ENCODE results near the gene UBE2E3. TPM values are rescaled to one million over a fixed set of nuclear protein-coding genes. Genes with fewer than 3 reads are reported as not detected.

UBE2E3 gene
- total and polyA plus RNA-seq, 2 experiments from 2014 or later: 111 to 112 TPM

DNA sequence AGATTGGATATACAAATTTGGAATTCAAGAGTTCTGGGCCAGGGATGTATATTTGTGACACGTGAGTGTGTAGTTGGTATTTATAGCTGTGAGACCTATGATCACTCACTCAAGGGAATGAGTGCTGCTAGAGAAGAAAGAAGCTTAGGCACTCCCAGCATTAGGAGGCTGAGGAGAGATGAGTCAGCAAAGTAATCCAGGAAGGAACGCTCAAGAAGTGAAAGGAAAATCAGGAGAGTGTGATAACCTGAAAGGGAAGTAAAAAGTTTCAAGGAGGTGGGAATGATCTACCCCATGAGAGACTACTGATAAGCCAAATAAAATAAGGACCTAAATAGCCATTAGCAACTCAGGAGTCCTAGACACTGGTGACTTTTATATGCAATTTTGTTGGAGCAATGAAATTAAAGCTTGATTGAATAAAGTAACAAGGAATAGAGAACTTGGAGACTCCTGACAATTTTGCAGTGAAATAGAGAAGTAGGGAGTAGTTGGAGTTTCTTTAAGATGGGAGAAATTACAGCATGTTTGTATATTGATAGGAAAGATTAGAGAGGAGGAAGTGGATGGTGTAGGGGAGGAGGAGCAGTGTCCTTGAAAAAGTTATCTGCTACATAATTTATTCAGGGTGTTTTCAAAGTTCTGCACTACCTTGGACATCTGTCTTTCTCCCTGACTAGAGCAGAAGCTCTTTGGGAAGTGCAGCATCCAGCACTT lies 89.9 kb downstream of the UBE2E3 start:
- no peaks in the 10 kb centered on the region for H3K27me3 ChIP-seq (ENCODE audit: insufficient read depth)
- H3K4me2 ChIP-seq: no peak overlapping the region
- Mint-ChIP-seq H3K27ac (no peak overlapping the region), H3K9me3 (no peaks in the 10 kb centered on the region), H3K4me3 (no peak overlapping the region), H3K36me3 (ENCODE audit: low read depth) (no peaks in the 10 kb centered on the region), H3K27me3 (ENCODE audit: insufficient read depth, low read depth, poor library complexity) (no peaks in the 10 kb centered on the region), H3K4me1 (peaks cover 14% of the 10 kb centered on the region; the same call in 2 of the 3 replicates)
- H3K27ac ChIP-seq (ENCODE audit: low read depth): no peak overlapping the region
- H3K4me3 ChIP-seq: no peak overlapping the region
- TF ChIP-seq CREB1 (CRISPR knock-in tag; IDR thresholded peaks at IDR 0.05; ENCODE audit: low read depth): no peak
- TF ChIP-seq, protein P1, sequence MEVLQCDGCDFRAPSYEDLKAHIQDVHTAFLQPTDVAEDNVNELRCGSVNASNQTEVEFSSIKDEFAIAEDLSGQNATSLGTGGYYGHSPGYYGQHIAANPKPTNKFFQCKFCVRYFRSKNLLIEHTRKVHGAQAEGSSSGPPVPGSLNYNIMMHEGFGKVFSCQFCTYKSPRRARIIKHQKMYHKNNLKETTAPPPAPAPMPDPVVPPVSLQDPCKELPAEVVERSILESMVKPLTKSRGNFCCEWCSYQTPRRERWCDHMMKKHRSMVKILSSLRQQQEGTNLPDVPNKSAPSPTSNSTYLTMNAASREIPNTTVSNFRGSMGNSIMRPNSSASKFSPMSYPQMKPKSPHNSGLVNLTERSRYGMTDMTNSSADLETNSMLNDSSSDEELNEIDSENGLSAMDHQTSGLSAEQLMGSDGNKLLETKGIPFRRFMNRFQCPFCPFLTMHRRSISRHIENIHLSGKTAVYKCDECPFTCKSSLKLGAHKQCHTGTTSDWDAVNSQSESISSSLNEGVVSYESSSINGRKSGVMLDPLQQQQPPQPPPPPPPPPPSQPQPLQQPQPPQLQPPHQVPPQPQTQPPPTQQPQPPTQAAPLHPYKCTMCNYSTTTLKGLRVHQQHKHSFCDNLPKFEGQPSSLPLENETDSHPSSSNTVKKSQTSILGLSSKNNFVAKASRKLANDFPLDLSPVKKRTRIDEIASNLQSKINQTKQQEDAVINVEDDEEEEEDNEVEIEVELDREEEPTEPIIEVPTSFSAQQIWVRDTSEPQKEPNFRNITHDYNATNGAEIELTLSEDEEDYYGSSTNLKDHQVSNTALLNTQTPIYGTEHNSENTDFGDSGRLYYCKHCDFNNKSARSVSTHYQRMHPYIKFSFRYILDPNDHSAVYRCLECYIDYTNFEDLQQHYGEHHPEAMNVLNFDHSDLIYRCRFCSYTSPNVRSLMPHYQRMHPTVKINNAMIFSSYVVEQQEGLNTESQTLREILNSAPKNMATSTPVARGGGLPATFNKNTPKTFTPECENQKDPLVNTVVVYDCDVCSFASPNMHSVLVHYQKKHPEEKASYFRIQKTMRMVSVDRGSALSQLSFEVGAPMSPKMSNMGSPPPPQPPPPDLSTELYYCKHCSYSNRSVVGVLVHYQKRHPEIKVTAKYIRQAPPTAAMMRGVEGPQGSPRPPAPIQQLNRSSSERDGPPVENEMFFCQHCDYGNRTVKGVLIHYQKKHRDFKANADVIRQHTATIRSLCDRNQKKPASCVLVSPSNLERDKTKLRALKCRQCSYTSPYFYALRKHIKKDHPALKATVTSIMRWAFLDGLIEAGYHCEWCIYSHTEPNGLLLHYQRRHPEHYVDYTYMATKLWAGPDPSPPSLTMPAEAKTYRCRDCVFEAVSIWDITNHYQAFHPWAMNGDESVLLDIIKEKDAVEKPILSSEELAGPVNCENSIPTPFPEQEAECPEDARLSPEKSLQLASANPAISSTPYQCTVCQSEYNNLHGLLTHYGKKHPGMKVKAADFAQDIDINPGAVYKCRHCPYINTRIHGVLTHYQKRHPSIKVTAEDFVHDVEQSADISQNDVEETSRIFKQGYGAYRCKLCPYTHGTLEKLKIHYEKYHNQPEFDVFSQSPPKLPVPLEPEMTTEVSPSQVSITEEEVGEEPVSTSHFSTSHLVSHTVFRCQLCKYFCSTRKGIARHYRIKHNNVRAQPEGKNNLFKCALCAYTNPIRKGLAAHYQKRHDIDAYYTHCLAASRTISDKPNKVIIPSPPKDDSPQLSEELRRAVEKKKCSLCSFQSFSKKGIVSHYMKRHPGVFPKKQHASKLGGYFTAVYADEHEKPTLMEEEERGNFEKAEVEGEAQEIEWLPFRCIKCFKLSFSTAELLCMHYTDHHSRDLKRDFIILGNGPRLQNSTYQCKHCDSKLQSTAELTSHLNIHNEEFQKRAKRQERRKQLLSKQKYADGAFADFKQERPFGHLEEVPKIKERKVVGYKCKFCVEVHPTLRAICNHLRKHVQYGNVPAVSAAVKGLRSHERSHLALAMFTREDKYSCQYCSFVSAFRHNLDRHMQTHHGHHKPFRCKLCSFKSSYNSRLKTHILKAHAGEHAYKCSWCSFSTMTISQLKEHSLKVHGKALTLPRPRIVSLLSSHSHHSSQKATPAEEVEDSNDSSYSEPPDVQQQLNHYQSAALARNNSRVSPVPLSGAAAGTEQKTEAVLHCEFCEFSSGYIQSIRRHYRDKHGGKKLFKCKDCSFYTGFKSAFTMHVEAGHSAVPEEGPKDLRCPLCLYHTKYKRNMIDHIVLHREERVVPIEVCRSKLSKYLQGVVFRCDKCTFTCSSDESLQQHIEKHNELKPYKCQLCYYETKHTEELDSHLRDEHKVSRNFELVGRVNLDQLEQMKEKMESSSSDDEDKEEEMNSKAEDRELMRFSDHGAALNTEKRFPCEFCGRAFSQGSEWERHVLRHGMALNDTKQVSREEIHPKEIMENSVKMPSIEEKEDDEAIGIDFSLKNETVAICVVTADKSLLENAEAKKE (CRISPR knock-in tag; IDR thresholded peaks at IDR 0.05): no peak
- TF ChIP-seq JUNB (IDR thresholded peaks at IDR 0.05; ENCODE audit: unreplicated experiment): no peak
- no peak for TF ChIP-seq STAT1 (IDR thresholded peaks at IDR 0.05; ENCODE audit: unreplicated experiment)
- TF ChIP-seq ZNF114 (CRISPR knock-in tag; IDR thresholded peaks at IDR 0.05): no peak
- no peak for TF ChIP-seq ZNF331 (CRISPR knock-in tag; IDR thresholded peaks at IDR 0.05; ENCODE audit: low read depth)
- no peak for TF ChIP-seq POLR2AphosphoS5 (IDR thresholded peaks at IDR 0.05; ENCODE audit: low read depth)
- TF ChIP-seq EZH2 (IDR thresholded peaks at IDR 0.05; ENCODE audit: low read depth, unreplicated experiment): no peak
- TF ChIP-seq EZH2phosphoT487 (IDR thresholded peaks at IDR 0.05; ENCODE audit: unreplicated experiment): no peak
- TF ChIP-seq, protein P2, sequence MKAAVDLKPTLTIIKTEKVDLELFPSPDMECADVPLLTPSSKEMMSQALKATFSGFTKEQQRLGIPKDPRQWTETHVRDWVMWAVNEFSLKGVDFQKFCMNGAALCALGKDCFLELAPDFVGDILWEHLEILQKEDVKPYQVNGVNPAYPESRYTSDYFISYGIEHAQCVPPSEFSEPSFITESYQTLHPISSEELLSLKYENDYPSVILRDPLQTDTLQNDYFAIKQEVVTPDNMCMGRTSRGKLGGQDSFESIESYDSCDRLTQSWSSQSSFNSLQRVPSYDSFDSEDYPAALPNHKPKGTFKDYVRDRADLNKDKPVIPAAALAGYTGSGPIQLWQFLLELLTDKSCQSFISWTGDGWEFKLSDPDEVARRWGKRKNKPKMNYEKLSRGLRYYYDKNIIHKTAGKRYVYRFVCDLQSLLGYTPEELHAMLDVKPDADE (IDR thresholded peaks at IDR 0.05): no peak
- no peak for TF ChIP-seq NANOG (IDR thresholded peaks at IDR 0.05; ENCODE audit: borderline replicate concordance)
- TF ChIP-seq, protein P3, sequence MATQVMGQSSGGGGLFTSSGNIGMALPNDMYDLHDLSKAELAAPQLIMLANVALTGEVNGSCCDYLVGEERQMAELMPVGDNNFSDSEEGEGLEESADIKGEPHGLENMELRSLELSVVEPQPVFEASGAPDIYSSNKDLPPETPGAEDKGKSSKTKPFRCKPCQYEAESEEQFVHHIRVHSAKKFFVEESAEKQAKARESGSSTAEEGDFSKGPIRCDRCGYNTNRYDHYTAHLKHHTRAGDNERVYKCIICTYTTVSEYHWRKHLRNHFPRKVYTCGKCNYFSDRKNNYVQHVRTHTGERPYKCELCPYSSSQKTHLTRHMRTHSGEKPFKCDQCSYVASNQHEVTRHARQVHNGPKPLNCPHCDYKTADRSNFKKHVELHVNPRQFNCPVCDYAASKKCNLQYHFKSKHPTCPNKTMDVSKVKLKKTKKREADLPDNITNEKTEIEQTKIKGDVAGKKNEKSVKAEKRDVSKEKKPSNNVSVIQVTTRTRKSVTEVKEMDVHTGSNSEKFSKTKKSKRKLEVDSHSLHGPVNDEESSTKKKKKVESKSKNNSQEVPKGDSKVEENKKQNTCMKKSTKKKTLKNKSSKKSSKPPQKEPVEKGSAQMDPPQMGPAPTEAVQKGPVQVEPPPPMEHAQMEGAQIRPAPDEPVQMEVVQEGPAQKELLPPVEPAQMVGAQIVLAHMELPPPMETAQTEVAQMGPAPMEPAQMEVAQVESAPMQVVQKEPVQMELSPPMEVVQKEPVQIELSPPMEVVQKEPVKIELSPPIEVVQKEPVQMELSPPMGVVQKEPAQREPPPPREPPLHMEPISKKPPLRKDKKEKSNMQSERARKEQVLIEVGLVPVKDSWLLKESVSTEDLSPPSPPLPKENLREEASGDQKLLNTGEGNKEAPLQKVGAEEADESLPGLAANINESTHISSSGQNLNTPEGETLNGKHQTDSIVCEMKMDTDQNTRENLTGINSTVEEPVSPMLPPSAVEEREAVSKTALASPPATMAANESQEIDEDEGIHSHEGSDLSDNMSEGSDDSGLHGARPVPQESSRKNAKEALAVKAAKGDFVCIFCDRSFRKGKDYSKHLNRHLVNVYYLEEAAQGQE (IDR thresholded peaks at IDR 0.05; ENCODE audit: unreplicated experiment): no peak
- TF ChIP-seq, protein P4, sequence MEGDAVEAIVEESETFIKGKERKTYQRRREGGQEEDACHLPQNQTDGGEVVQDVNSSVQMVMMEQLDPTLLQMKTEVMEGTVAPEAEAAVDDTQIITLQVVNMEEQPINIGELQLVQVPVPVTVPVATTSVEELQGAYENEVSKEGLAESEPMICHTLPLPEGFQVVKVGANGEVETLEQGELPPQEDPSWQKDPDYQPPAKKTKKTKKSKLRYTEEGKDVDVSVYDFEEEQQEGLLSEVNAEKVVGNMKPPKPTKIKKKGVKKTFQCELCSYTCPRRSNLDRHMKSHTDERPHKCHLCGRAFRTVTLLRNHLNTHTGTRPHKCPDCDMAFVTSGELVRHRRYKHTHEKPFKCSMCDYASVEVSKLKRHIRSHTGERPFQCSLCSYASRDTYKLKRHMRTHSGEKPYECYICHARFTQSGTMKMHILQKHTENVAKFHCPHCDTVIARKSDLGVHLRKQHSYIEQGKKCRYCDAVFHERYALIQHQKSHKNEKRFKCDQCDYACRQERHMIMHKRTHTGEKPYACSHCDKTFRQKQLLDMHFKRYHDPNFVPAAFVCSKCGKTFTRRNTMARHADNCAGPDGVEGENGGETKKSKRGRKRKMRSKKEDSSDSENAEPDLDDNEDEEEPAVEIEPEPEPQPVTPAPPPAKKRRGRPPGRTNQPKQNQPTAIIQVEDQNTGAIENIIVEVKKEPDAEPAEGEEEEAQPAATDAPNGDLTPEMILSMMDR (conservative IDR thresholded peaks at IDR 0.05; ENCODE audit: low read depth in 2 of 2): no peak
- H3K36me3 ChIP-seq (ENCODE audit: insufficient read depth): no peaks in the 10 kb centered on the region
- no peaks in the 10 kb centered on the region for H4K20me1 ChIP-seq (replicated peaks; ENCODE audit: insufficient read depth)
- no peak overlapping the region for H2AFZ ChIP-seq
- peaks cover 7% of the 10 kb centered on the region for H3K4me1 ChIP-seq (ENCODE audit: insufficient read depth)
- no peaks in the 10 kb centered on the region for H3F3A ChIP-seq (replicated peaks; ENCODE audit: low read depth)
- peak; percentile 29; the same call in 2 of the 3 replicates for ATAC-seq
- H3K9me2 ChIP-seq (ENCODE audit: insufficient read depth): peaks cover 6% of the 10 kb centered on the region; the same call in 1 of the 2 replicates
- H3K79me2 ChIP-seq (replicated peaks; ENCODE audit: insufficient read depth): peaks cover 28% of the 10 kb centered on the region
- no peak for DNase-seq (ENCODE audit: low spot score)

All from GM23338 (cell line).